Left ventricle myocardium superior (tissue), 1 donor: ENCODE measurements around the gene TMEM117. TPM values are rescaled to one million over a fixed set of nuclear protein-coding genes. Genes with fewer than 3 reads are reported as not detected.
A peak's percentile ranks its signal among the peaks of the same experiment; 100 is the strongest.

Source experiments
- ATAC-seq: fragments of 200-7000 bp; cut with Tn5 transposase; one replicate; pipeline ENCODE4 v1.9.1; 2020; ENCODE audit warnings: mild to moderate bottlenecking, moderate library complexity
- DNase-seq: peaks from one replicate; pipeline ENCODE4 v3.0.0-alpha.2; 2020
- intact Hi-C: fragments of 100-400 bp; cut with micrococcal nuclease; formaldehyde crosslinking; loops from one replicate; pipeline ENCODE4 v1.11.0; 2022
- total RNA-seq: library from RNA; stranded (reverse); fragmentation: NEBNext Ultra II Directional; extraction: Animal tissue kit (Norgen Biotek cat#: 25700); gene quantifications from one replicate; pipeline ENCODE4 v1.2.1, GENCODE V29; 2021
- donor health status: DM: no; HTN: yes; CAD: no; lungs with severe emphysema.

Gene TMEM117
- total RNA-seq, 1 donor from 2014 or later = 7.1 TPM

DNA sequence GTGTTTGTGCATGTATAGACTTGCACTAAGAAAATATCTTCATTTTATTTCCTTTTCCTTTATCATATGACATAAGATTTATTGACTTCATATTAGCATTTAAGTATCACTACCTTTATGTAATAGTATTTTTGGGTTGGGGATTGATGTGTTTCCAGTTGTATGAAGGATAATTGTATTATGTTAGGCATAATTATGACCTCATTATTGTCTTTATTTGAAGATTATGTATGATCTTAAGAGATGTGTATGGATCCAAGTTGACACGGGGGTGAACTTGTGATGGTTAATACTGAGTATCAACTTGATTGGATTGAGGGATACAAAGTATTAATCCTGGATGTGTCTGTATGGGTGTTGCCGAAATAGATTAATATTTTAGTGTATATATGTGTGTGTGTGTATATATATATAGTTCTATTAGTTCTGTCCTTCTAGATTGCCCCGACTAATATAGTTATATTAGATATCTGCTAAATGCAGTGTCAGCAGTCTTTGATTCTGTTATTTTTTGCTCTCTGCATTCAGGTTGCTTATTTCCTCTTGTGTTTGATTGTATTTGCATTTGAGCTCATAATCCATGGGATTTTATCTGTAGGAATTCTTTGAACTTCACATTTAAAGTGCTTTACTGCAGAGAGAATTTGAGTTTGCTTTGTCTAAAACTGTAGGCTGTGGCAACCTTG is 211.0 kb downstream of the TMEM117 start:
- intact Hi-C loops = no loop called here
- DNase-seq = no peak
- no peak for ATAC-seq

- intact Hi-C loops = no loop called here
- no peak for ATAC-seq
- no peak for DNase-seq
These were observed 216.7 kb downstream of the TMEM117 start for GRCh38 chr12:44052554-44052953.

DNA sequence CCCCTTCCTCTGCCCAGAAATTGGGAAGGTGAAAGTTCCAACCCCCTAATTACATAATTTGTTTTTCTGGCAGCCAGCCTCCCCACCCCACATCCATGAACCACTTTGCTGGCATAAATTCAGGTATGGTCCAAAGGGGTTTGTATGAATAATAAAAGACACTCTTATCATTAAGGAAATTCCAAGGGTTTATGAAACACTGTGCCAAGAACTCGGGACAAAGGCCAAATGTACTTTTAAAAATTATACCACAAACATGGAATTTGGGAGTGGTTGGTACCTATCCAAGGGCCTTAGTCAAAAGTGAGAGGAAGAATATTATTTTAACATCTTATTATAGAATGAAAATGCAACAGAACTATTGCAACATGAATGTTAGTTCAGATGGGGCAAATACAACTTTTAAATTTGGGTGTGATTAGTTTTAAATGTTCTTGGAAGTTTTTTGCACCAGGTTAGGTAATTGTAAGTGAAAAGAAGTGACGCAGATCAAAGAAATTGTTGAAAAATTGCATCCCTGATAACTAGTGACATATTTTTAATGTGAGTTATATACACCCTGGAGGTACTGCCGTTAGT is 217.8 kb downstream of the TMEM117 start:
- ATAC-seq = peak; percentile 33
- DNase-seq = no peak
- intact Hi-C loops = no loop called here

DNA sequence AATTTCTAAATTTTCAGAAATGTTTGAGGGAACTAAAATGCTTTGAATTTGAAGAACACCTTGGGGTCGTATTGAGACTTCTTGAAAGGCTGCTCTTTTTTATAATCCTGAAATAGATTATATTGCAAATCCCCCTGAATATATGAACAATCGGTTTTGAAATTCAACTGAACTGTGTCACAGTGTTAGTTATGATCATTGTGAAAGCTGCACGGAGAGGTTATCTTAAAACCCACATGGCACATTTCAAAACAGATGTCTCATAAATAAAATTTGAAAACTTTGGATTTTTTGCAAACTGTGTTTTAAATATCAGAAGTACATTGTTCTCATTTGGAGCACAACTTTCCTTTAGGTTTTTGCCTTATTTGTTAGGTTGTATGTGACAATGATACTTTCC is 218.4 kb downstream of the TMEM117 start:
- ATAC-seq (no peak), DNase-seq (no peak)
- intact Hi-C loops = no loop called here

- ATAC-seq = no peak
- DNase-seq = no peak
- intact Hi-C loops = no loop called here
These were observed 222.5 kb downstream of the TMEM117 start for GRCh38 chr12:44058366-44058765.

- ATAC-seq (no peak), DNase-seq (no peak)
- intact Hi-C loops = no loop called here
These were observed 223.6 kb downstream of the TMEM117 start for GRCh38 chr12:44059476-44059875.

GRCh38 chr12:44063671-44064070 is 227.8 kb downstream of the TMEM117 start:
- ATAC-seq (no peak), DNase-seq (no peak)
- intact Hi-C loops = no loop called here

DNA sequence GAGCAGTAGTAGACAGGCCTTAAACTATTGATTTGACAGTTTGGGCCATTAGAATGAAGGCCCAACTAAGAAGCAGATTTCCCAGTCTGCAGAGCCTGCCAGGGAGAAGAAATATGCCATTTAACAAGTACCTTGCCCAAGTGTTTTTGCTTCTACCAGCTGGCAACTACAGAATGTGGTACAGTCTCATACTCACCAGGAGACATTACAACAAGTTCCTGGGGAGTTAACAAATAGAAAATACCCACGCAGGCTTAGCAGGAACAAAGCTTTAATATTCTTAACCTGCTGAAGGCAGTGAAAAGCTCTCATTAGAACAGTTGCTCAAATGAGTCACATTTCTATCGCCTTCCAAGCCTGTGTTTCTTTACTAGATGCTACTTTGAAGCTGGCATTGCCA is 241.0 kb downstream of the TMEM117 start:
- ATAC-seq (no peak), DNase-seq (no peak)
- intact Hi-C loops = no loop called here

GRCh38 chr12:44077294-44077693 is 241.4 kb downstream of the TMEM117 start:
- no peak for ATAC-seq
- no peak for DNase-seq
- intact Hi-C loops = no loop called here

GRCh38 chr12:44078273-44078672 is 242.4 kb downstream of the TMEM117 start:
- ATAC-seq = no peak
- no peak for DNase-seq
- intact Hi-C loops = no loop called here

- intact Hi-C loops = no loop called here
- DNase-seq = no peak
- peak; percentile 76 for ATAC-seq
These were observed 252.8 kb downstream of the TMEM117 start for GRCh38 chr12:44088647-44089046.

GRCh38 chr12:44091948-44092606 is 256.2 kb downstream of the TMEM117 start:
- ATAC-seq = no peak
- intact Hi-C loops = no loop called here

DNA sequence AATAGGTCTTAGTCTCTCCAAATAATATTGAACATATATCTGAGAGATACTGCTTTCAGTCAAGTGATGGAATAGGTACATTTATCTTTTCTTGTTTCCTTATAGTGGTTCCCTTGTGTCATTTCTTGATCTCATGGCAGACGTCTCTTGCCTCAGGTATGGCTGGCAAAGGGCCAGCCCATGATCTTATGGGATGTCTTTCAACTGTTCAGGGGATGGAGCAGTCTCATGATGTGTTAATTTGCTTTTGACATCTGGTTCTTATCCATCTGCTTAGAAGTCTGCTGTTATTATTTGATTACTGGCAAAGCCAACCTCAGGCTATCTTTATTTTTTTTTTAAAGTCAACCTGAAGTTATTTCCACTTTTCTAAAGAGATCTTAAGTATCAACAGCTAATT is 262.9 kb downstream of the TMEM117 start:
- ATAC-seq = no peak

More at GRCh38 chr12:44091948-44092606, 256.2 kb downstream of the TMEM117 start:
- no peak for DNase-seq

DNA sequence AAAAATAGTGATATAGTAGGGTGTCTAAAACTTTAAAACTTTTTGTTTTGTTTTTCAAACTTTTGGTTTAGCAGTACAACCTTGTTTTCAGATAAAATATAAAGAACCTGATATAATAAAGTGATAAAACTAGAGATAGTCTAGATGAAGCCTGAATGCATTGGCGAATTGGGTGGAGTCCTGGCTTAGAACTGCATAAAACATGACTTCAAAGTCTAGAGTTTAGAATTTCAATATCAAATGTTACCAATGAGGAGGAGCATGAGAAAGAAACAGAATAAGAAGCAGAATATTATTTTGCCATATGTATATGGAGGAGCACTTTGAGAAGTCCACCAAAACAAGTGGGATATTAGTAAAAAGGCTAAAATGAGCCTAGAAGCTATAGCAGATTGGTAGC is 263.6 kb downstream of the TMEM117 start:
- intact Hi-C loops = no loop called here
- DNase-seq = no peak
- no peak for ATAC-seq

More for the DNA sequence above, 262.9 kb downstream of the TMEM117 start:
- DNase-seq = no peak
- intact Hi-C loops = no loop called here

GRCh38 chr12:44100264-44100663 is 264.4 kb downstream of the TMEM117 start:
- DNase-seq (no peak), ATAC-seq (no peak)
- intact Hi-C loops = no loop called here

DNA sequence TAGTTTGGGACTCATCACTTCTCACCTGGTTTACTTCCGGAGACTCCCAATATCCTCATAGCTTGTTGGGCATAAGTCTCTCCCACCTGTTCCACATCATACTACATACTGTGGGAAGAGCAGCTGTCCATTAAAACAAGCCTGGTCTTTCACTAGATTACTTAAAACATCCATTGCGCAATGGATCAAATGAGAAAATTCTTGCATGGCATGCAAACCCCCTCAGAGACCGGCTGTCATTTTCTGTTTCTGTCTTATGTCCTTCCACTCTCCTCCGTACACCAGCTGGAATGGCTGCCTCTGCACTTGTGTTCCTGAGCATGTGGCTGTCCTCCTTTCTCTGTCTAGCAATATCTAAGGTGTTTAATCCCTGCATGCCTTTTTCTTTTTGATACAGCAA is 265.6 kb downstream of the TMEM117 start:
- DNase-seq (no peak), ATAC-seq (no peak)
- intact Hi-C loops = no loop called here

DNA sequence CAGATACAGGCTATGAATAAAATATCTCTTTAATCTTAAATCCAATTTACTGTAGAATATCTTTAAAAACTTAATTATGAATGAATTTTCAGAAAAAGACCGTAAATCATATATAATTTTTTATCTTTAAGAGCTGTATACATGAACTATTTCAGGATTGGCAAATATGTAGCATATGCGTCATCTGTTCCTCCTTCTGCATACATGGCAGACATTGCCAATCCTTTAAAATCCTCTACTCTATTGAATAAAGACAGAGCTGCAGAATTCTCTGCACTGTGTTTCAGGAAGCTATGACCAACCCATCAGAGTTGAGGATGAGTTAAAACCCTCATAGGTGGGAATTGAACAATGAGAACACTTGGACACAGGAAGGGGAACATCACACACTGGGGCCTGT is 279.0 kb downstream of the TMEM117 start:
- ATAC-seq (no peak), DNase-seq (no peak)
- intact Hi-C loops = no loop called here

DNA sequence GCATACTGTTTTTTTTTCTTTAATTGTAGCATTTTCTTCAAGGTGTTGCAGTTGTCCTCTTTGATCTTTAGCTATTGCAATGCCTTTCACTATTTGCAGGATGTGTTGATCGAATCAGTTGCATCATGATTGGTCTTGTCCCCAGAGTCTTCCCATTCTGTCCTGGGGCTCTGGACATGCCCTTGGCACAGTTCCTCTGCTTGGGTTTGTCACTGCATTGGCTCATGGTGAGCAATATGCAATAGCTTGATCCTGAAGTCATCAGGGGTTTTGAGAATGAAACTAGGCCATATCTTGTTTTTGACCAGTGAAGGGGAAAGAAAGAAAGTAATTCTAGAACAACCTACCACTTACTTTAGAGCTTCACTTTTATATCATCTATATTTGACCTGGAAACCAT is 281.5 kb downstream of the TMEM117 start:
- intact Hi-C loops = no loop called here
- ATAC-seq (no peak), DNase-seq (no peak)

DNA sequence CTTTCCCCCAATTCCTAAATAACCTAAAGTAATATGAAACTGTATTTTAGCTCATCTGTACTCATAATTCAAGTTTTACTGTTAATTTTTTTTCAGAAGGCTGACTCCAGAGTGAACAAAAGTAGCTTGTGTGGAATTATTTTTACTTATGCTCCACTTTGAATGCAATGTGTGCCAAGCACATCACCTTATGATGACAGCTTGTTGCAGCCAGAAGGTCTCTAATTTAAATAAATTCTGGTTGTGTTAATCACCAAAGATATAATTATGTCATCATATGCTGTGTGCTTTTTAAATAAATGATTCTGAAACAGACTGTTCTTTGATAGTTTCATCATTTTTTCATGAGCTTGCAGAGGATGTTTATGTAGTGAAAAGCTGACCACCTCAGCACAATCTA is 283.1 kb downstream of the TMEM117 start:
- DNase-seq (no peak), ATAC-seq (no peak)
- intact Hi-C loops = no loop called here

DNA sequence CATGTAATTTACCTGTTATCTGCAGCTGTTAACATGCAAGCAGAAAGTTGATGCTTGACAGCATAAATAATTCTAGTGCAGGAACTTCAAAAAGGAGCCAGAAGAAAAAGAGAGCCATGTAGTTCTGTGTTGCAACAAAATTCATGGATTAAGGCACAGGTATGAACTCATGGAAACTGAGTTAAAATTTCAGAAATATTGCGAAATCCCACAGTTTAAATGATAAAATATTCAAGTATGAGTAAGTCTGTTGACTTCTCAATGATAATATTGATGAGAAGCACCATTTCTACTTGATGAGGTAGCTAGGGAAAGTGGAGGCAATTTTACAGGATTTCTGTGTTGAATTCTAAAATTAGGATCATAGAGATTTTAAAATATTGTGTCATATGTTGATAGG is 290.9 kb downstream of the TMEM117 start:
- no peak for ATAC-seq
- DNase-seq = no peak
- intact Hi-C loops = no loop called here
